GM18861 (cell line): ENCODE measurements around the gene LIN28B.

ENCODE experiments used
- ATAC-seq: cut with Tn5 transposase; IDR thresholded peaks from one replicate; pipeline ENCODE4 v1.9.1; 2021; ENCODE audit not compliant: unreplicated experiment

The LIN28B gene

GRCh38 chr6:105108631-105109262, 151.8 kb downstream of the LIN28B start:
- no peak for ATAC-seq

GRCh38 chr6:105109955-105110895, 153.3 kb downstream of the LIN28B start:
- no peak for ATAC-seq

- no peak for ATAC-seq
Observed at GRCh38 chr6:105111105-105111504, 154.2 kb downstream of the LIN28B start.

GRCh38 chr6:105111871-105112270, 155.0 kb downstream of the LIN28B start:
- ATAC-seq = no peak

- no peak for ATAC-seq
Observed at GRCh38 chr6:105112577-105112976, 155.7 kb downstream of the LIN28B start.

- ATAC-seq = no peak
Observed at GRCh38 chr6:105113422-105113821, 156.5 kb downstream of the LIN28B start.

GRCh38 chr6:105116150-105116549, 159.2 kb downstream of the LIN28B start:
- no peak for ATAC-seq

- ATAC-seq = no peak
Observed at GRCh38 chr6:105120570-105120969, 163.7 kb downstream of the LIN28B start.

- no peak for ATAC-seq
Observed at GRCh38 chr6:105121981-105122380, 165.1 kb downstream of the LIN28B start.

- ATAC-seq = no peak
Observed at GRCh38 chr6:105122717-105123116, 165.8 kb downstream of the LIN28B start.
